HepG2 (cell line): ENCODE data around the gene NT5M. TPM values are rescaled to one million over a fixed set of nuclear protein-coding genes. Genes with fewer than 3 reads are reported as not detected.

ENCODE experiments used
- CHCHD3 ChIP-seq: sonication (generic); formaldehyde crosslinking; IDR thresholded peaks from 2 replicates; pipeline ENCODE4 v1.8.0; 2022; ENCODE audit warnings: mild to moderate bottlenecking, missing genetic modification reagents, moderate library complexity
- GFI1 ChIP-seq: sonication (generic); formaldehyde crosslinking; IDR thresholded peaks from 2 replicates; pipeline ENCODE4 v1.5.0; 2020; ENCODE audit warnings: missing genetic modification reagents, mild to moderate bottlenecking, borderline replicate concordance
- HNRNPL ChIP-seq: fragments of 200-400 bp; formaldehyde crosslinking; IDR thresholded peaks from 2 replicates; pipeline ENCODE4 v1.6.1; 2017; ENCODE audit warnings: mild to moderate bottlenecking, low read depth, low read length
- MTA1 ChIP-seq: sonication (generic); formaldehyde crosslinking; IDR thresholded peaks from 2 replicates; pipeline ENCODE4 v1.4.0; 2020; ENCODE audit warnings: missing genetic modification reagents, mild to moderate bottlenecking, borderline replicate concordance
- PRPF4 ChIP-seq: fragments of 200-400 bp; formaldehyde crosslinking; IDR thresholded peaks from 2 replicates; pipeline ENCODE4 v1.6.1; 2016; ENCODE audit warnings: low read length, low read depth; ENCODE audit not compliant: poor library complexity, severe bottlenecking
- THYN1 ChIP-seq: sonication (generic); formaldehyde crosslinking; IDR thresholded peaks from 2 replicates; pipeline ENCODE4 v1.8.1; 2023; ENCODE audit warnings: low read depth, mild to moderate bottlenecking, moderate library complexity, missing genetic modification reagents, borderline replicate concordance
- ZNF274 ChIP-seq: sonication (generic); formaldehyde crosslinking; IDR thresholded peaks from 2 replicates; pipeline ENCODE4 v1.5.1; 2020; ENCODE audit warnings: mild to moderate bottlenecking, missing genetic modification reagents
- ZNF816 ChIP-seq: sonication (generic); formaldehyde crosslinking; IDR thresholded peaks from 2 replicates; pipeline ENCODE4 v1.8.0; 2022; ENCODE audit warnings: missing genetic modification reagents, mild to moderate bottlenecking, borderline replicate concordance
- polyA plus RNA-seq, 8 experiments: library from polyadenylated mRNA; depleted of rRNA in 3 of 8; stranded (reverse) in 7 of 8; unstranded in 1 of 8; fragments of >200 nt; fragmentation: Illumina TruSeq in 4 of 8; extraction: Trizol in 4 of 8; gene quantifications; 2 replicates each; pipeline versions ENCODE4 v1.2.1 to v1.2.3, GENCODE V29; 2011 to 2016; ENCODE audit warnings: low read depth in 4 of 8, missing spikeins in 1 of 8, mixed read lengths in 1 of 8; ENCODE audit not compliant: insufficient read depth in 1 of 8
- total RNA-seq, 5 experiments: library from RNA; depleted of rRNA; stranded (reverse); fragments of >200 nt; fragmentation: Illumina TruSeq; extraction: Trizol; gene quantifications; 2 replicates each; pipeline ENCODE4 v1.2.3, GENCODE V29; 2016; ENCODE audit warnings: low read depth in 1 of 5
- TF ChIP-seq, protein P1 (sequence below): sonication (generic); formaldehyde crosslinking; IDR thresholded peaks from 2 replicates; pipeline ENCODE4 v1.5.0; 2020; ENCODE audit warnings: mild to moderate bottlenecking, missing genetic modification reagents, moderate library complexity
- TF ChIP-seq, protein P2 (sequence below): sonication (generic); formaldehyde crosslinking; IDR thresholded peaks from 2 replicates; pipeline ENCODE4 v1.4.0; 2020; ENCODE audit warnings: missing genetic modification reagents, borderline replicate concordance
- TF ChIP-seq, protein P3 (sequence below): sonication (generic); formaldehyde crosslinking; IDR thresholded peaks from 2 replicates; pipeline ENCODE4 v1.5.1; 2020; ENCODE audit warnings: mild to moderate bottlenecking, moderate library complexity, missing genetic modification reagents

NT5M gene
- total and polyA plus RNA-seq, 2 of the 13 experiments (the other 11 are each of a cell fraction or from before 2014, with no cell fraction given): 0.55 to 0.78 TPM

DNA sequence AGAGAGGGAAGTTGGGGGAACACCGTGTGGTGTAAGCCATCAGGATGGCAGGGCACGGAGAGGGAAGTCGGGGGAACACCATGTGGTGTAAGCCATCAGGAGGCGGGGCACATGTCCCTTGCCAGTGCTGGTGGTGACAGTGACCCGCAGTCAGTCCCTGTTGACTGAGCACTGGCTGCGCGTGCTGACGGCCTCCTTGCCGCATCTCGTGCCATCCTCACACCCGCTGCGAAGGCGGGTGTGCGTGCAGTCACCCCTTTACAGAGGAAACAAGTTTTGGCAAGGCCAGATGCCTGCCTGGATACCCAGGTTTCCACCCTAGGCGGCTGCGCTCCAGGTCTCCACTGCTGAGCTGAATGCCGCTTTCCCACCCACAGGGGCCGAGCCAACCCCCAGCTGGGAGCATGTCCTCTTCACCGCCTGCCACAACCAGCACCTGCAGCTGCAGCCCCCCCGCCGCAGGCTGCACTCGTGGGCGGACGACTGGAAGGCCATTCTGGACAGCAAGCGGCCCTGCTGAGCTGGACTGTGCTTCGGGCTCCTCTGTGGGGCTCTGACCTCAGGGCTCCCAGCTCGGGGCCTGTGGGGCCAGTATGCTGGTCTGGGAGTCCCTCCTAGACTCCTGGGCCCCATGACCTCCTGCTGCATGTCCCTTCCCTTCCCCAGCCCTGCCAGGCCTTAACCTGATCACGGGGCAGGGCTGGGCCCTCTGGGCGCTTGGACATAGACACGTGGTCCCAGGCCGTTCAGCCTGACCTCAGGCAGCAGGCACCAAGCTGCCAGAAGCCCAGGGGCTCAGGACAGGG lies 43.5 kb downstream of the NT5M start (continued):
- TF ChIP-seq PRPF4 (no peak), ZNF816 (CRISPR knock-in tag) (no peak), MTA1 (CRISPR knock-in tag) (no peak), ZNF274 (CRISPR knock-in tag) (no peak), THYN1 (CRISPR knock-in tag) (no peak), GFI1 (CRISPR knock-in tag) (no peak), HNRNPL (0 out of 2 replicates have a peak, but pooled peaks have one; percentile 26), CHCHD3 (CRISPR knock-in tag) (no peak)
- TF ChIP-seq, protein P1, sequence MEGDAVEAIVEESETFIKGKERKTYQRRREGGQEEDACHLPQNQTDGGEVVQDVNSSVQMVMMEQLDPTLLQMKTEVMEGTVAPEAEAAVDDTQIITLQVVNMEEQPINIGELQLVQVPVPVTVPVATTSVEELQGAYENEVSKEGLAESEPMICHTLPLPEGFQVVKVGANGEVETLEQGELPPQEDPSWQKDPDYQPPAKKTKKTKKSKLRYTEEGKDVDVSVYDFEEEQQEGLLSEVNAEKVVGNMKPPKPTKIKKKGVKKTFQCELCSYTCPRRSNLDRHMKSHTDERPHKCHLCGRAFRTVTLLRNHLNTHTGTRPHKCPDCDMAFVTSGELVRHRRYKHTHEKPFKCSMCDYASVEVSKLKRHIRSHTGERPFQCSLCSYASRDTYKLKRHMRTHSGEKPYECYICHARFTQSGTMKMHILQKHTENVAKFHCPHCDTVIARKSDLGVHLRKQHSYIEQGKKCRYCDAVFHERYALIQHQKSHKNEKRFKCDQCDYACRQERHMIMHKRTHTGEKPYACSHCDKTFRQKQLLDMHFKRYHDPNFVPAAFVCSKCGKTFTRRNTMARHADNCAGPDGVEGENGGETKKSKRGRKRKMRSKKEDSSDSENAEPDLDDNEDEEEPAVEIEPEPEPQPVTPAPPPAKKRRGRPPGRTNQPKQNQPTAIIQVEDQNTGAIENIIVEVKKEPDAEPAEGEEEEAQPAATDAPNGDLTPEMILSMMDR (CRISPR knock-in tag): no peak
- TF ChIP-seq, protein P2, sequence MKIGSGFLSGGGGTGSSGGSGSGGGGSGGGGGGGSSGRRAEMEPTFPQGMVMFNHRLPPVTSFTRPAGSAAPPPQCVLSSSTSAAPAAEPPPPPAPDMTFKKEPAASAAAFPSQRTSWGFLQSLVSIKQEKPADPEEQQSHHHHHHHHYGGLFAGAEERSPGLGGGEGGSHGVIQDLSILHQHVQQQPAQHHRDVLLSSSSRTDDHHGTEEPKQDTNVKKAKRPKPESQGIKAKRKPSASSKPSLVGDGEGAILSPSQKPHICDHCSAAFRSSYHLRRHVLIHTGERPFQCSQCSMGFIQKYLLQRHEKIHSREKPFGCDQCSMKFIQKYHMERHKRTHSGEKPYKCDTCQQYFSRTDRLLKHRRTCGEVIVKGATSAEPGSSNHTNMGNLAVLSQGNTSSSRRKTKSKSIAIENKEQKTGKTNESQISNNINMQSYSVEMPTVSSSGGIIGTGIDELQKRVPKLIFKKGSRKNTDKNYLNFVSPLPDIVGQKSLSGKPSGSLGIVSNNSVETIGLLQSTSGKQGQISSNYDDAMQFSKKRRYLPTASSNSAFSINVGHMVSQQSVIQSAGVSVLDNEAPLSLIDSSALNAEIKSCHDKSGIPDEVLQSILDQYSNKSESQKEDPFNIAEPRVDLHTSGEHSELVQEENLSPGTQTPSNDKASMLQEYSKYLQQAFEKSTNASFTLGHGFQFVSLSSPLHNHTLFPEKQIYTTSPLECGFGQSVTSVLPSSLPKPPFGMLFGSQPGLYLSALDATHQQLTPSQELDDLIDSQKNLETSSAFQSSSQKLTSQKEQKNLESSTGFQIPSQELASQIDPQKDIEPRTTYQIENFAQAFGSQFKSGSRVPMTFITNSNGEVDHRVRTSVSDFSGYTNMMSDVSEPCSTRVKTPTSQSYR (CRISPR knock-in tag): no peak
- TF ChIP-seq, protein P3, sequence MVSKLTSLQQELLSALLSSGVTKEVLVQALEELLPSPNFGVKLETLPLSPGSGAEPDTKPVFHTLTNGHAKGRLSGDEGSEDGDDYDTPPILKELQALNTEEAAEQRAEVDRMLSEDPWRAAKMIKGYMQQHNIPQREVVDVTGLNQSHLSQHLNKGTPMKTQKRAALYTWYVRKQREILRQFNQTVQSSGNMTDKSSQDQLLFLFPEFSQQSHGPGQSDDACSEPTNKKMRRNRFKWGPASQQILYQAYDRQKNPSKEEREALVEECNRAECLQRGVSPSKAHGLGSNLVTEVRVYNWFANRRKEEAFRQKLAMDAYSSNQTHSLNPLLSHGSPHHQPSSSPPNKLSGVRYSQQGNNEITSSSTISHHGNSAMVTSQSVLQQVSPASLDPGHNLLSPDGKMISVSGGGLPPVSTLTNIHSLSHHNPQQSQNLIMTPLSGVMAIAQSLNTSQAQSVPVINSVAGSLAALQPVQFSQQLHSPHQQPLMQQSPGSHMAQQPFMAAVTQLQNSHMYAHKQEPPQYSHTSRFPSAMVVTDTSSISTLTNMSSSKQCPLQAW (CRISPR knock-in tag): no peak
